ENCODE results near the gene ANKRD34C.

DNA sequence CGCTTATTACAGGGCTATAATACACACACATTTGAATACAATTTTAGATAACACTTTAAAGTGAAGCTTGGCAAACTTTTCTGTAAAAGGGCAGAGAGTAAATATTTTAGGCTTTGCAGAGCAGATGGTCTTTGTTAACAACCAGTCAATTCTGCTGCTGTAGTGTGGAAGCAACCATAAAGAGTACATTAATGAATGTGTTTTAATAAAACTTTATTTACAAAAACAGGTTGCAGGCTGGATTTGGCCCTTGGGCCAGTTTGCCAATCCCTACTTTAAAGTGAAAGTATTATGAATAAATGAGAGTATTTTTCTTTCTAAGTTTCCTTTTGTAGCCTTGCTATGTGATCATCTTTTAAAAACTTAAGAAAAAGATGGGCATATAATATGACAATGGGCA is 20.7 kb upstream of the ANKRD34C start:
- TF ChIP-seq, protein P1, sequence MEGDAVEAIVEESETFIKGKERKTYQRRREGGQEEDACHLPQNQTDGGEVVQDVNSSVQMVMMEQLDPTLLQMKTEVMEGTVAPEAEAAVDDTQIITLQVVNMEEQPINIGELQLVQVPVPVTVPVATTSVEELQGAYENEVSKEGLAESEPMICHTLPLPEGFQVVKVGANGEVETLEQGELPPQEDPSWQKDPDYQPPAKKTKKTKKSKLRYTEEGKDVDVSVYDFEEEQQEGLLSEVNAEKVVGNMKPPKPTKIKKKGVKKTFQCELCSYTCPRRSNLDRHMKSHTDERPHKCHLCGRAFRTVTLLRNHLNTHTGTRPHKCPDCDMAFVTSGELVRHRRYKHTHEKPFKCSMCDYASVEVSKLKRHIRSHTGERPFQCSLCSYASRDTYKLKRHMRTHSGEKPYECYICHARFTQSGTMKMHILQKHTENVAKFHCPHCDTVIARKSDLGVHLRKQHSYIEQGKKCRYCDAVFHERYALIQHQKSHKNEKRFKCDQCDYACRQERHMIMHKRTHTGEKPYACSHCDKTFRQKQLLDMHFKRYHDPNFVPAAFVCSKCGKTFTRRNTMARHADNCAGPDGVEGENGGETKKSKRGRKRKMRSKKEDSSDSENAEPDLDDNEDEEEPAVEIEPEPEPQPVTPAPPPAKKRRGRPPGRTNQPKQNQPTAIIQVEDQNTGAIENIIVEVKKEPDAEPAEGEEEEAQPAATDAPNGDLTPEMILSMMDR (IDR thresholded peaks at IDR 0.05 in 8 of 11, conservative IDR thresholded peaks at IDR 0.05 in 3 of 11), result no peak
- no peak for TF ChIP-seq POLR2A (IDR thresholded peaks at IDR 0.05)
- TF ChIP-seq POLR2AphosphoS5 (IDR thresholded peaks at IDR 0.05), result no peak

Data from spleen (tissue), 7 donors.